Left lung (tissue), 10 donors: ENCODE data around the gene CAB39L. TPM values are rescaled to one million over a fixed set of nuclear protein-coding genes. Genes with fewer than 3 reads are reported as not detected.

Source experiments
- ATAC-seq: fragments of 200-7000 bp; cut with Tn5 transposase; one replicate; pipeline ENCODE4 v1.9.1; 2020; ENCODE audit warnings: moderate library complexity
- DNase-seq, 4 donors: peaks; one replicate each; pipeline ENCODE4 v3.0.0-alpha.2; 2013 to 2020
- H3K27ac ChIP-seq, 2 donors: fragments of 200-600 bp; sonication (generic) in 1 of 2; one replicate each; pipeline versions ENCODE4 v1.5.0 to v1.8.0; 2020 to 2021
- H3K27me3 ChIP-seq, 2 donors: fragments of 200-600 bp; sonication (generic) in 1 of 2; one replicate each; pipeline versions ENCODE4 v1.5.0 to v1.8.0; 2020 to 2021
- H3K36me3 ChIP-seq, 2 donors: fragments of 200-600 bp; sonication (generic) in 1 of 2; one replicate each; pipeline versions ENCODE4 v1.5.0 to v1.8.0; 2020 to 2021
- H3K4me1 ChIP-seq, 2 donors: fragments of 200-600 bp; one replicate each; pipeline ENCODE4 v1.8.0; 2021
- H3K4me3 ChIP-seq, 2 donors: fragments of 200-600 bp; sonication (generic) in 1 of 2; one replicate each; pipeline versions ENCODE4 v1.5.0 to v1.8.0; 2020 to 2021; ENCODE audit warnings: mild to moderate bottlenecking in 1 of 2
- H3K9me3 ChIP-seq, 2 donors: fragments of 200-600 bp; sonication (generic) in 1 of 2; one replicate each; pipeline versions ENCODE4 v1.5.0 to v1.8.0; 2020 to 2021
- intact Hi-C, 2 donors: fragments of 100-400 bp; cut with DNase I; formaldehyde crosslinking; loops; one replicate each; pipeline versions ENCODE4 v1.11.2 to v1.14.2; 2022
- polyA plus RNA-seq, 6 donors: library from polyadenylated mRNA; unstranded; fragments of 120-200 nt; gene quantifications; one replicate each; pipeline ENCODE4 v1.2.1, GENCODE V29; 2013; ENCODE audit not compliant: insufficient read length in 6 of 6
- total RNA-seq, 2 donors: library from RNA; stranded (reverse); fragmentation: NEBNext Ultra II Directional; extraction: Animal tissue kit (Norgen Biotek cat#: 25700); gene quantifications; one replicate each; pipeline ENCODE4 v1.2.1, GENCODE V29; 2021
- TF ChIP-seq, protein P1 (sequence below), 2 donors: fragments of 200-600 bp; sonication (generic) in 1 of 2; IDR thresholded peaks; one replicate each; pipeline versions ENCODE4 v1.5.0 to v1.8.0; 2021; ENCODE audit warnings: antibody characterized with exemption in 2 of 2
- donor health status: DM: no; HTN: yes; CAD: no.
- donor health status: DM: no; HTN: no; CAD: no.

The CAB39L gene
- total and polyA plus RNA-seq, 8 donors, result 8.6 to 12.8 (median 10.1) TPM

DNA sequence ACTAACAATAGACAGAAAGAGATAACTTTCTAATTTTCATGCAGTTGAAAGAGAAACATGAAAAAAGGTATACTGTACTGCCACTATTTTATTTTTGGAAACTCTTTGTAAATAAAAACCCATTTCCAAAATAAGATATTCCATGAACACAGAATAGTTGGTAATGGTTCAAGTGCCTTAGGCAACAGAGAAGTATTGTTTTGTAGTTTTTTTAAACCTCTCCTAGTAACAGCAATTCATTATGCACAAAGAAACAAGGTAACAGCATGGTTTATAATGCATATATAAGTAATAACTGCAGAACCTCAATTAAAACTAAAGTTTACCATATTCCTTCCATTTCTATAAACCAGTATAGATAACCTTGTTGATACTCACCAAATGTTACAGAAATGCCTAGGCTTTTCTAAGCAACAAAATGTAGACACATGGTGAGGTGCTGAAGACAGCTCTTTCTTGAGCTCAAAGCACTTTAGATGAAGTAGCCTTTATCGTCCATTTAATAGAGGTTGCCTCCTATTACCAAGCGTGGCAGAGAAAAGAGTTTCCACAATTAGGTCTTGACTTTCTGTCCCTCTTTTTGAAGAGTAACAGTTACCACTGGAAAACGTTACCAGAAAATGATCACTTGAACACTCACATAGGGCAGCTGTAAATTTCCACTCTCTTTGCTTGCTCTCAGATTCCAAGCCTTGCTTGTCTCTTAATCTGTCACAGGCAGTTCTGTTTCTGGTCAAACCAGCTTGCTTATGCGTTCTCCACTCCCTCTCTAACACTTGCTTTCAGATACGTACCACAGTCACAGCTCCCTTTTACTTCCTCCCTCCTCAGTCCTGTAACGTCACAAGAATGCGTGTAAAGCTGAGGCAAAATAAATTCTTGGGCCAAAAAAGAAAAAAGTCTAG, 42.9 kb downstream of the CAB39L start:
- no peaks in the 10 kb centered on the region for H3K27me3 ChIP-seq
- H3K4me1 ChIP-seq, result no peaks in the 10 kb centered on the region
- peak overlapping the region; percentile 65 to 75 for H3K27ac ChIP-seq
- intact Hi-C loops, result no loop called here
- ATAC-seq (peak; percentile 97), DNase-seq (peak in 2 of 4 donors; percentile 61 to 82)
- peak overlapping the region; percentile 9 to 24 for H3K4me3 ChIP-seq
- H3K36me3 ChIP-seq, result no peaks in the 10 kb centered on the region
- peaks cover 0 to 17% of the 10 kb centered on the region in 2 donors for H3K9me3 ChIP-seq
- TF ChIP-seq, protein P1, sequence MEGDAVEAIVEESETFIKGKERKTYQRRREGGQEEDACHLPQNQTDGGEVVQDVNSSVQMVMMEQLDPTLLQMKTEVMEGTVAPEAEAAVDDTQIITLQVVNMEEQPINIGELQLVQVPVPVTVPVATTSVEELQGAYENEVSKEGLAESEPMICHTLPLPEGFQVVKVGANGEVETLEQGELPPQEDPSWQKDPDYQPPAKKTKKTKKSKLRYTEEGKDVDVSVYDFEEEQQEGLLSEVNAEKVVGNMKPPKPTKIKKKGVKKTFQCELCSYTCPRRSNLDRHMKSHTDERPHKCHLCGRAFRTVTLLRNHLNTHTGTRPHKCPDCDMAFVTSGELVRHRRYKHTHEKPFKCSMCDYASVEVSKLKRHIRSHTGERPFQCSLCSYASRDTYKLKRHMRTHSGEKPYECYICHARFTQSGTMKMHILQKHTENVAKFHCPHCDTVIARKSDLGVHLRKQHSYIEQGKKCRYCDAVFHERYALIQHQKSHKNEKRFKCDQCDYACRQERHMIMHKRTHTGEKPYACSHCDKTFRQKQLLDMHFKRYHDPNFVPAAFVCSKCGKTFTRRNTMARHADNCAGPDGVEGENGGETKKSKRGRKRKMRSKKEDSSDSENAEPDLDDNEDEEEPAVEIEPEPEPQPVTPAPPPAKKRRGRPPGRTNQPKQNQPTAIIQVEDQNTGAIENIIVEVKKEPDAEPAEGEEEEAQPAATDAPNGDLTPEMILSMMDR (IDR thresholded peaks at IDR 0.05), result no peak

DNA sequence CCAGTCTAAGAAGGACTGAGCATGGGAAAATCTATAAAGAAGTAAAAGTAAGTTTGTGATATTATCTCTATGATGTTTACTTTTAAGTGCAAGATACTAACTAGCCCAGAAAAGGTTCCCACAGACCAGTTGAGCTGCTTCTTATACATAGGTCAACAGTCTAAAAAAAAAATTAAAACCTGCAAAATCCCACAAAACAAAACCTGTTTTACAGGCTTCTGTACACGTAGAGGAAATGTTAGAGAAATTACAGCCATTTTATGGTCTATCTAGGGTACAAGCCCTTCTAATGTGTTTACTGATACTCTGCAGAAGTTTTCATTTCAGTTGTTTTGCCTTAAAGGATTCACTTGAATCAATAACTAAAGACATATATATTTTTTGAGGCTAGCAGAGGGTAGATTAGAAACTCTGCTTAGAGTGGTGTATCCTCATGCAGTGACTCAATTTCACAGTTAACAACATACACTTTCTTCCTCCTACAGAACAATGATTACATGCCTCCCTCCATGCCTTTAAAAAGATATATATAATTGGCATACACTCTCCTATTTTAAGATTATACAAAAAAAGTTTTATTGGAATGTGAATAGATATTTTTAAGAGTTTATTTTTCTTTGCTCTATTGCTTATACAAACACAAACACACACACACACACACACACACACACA, 43.9 kb downstream of the CAB39L start:
- no peaks in the 10 kb centered on the region for H3K36me3 ChIP-seq
- DNase-seq, result peak in 1 of 4 donors; percentile 48
- H3K4me3 ChIP-seq, result peak overlapping the region in 1 of 2 donors; percentile 24
- ATAC-seq, result no peak
- H3K4me1 ChIP-seq, result no peaks in the 10 kb centered on the region
- TF ChIP-seq, protein P1 (IDR thresholded peaks at IDR 0.05), result no peak
- intact Hi-C loops, result no loop called here
- peaks cover 0 to 10% of the 10 kb centered on the region in 2 donors for H3K9me3 ChIP-seq
- H3K27ac ChIP-seq, result peak overlapping the region in 1 of 2 donors; percentile 21
- H3K27me3 ChIP-seq, result no peaks in the 10 kb centered on the region

GRCh38 chr13:49395878-49396380, 47.9 kb downstream of the CAB39L start:
- no peak for ATAC-seq
- Histone ChIP-seq H3K27me3 (no peaks in the 10 kb centered on the region), H3K27ac (peak overlapping the region in 1 of 2 donors; percentile 33), H3K4me3 (no peak overlapping the region), H3K4me1 (no peaks in the 10 kb centered on the region), H3K9me3 (no peaks in the 10 kb centered on the region), H3K36me3 (no peaks in the 10 kb centered on the region)
- no peak for DNase-seq
- TF ChIP-seq, protein P1 (IDR thresholded peaks at IDR 0.05), result no peak
- intact Hi-C loops, result no loop called here

DNA sequence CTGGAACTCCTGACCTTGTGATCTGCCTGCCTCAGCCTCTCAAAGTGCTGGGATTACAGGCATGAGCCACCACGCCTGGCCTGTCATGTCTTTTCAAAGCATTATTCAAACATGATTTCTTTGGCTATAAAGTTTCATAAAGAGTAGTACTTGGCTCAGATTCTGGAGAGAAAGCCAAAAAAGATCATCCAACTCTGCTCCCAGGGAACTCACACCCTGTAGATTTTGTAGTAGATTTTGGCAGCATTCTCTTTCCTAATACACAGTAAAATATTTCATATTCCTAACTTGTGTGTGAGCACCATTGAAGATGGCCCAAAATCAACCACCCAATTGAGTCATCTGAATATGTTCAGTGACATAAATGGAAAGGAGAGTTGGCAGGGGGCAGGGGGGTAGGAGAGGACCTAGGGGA, 48.4 kb downstream of the CAB39L start:
- intact Hi-C loops, result no loop called here

More for the DNA sequence above, 48.4 kb downstream of the CAB39L start:
- ATAC-seq, result peak; percentile 18
- Histone ChIP-seq H3K4me1 (no peaks in the 10 kb centered on the region), H3K4me3 (no peak overlapping the region), H3K36me3 (no peaks in the 10 kb centered on the region), H3K9me3 (no peaks in the 10 kb centered on the region), H3K27me3 (no peaks in the 10 kb centered on the region), H3K27ac (peak overlapping the region in 1 of 2 donors; percentile 33)
- TF ChIP-seq, protein P1 (IDR thresholded peaks at IDR 0.05), result no peak
- DNase-seq, result no peak
